ENCODE data around the gene MYMK.

- TF ChIP-seq, protein P1, sequence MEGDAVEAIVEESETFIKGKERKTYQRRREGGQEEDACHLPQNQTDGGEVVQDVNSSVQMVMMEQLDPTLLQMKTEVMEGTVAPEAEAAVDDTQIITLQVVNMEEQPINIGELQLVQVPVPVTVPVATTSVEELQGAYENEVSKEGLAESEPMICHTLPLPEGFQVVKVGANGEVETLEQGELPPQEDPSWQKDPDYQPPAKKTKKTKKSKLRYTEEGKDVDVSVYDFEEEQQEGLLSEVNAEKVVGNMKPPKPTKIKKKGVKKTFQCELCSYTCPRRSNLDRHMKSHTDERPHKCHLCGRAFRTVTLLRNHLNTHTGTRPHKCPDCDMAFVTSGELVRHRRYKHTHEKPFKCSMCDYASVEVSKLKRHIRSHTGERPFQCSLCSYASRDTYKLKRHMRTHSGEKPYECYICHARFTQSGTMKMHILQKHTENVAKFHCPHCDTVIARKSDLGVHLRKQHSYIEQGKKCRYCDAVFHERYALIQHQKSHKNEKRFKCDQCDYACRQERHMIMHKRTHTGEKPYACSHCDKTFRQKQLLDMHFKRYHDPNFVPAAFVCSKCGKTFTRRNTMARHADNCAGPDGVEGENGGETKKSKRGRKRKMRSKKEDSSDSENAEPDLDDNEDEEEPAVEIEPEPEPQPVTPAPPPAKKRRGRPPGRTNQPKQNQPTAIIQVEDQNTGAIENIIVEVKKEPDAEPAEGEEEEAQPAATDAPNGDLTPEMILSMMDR (IDR thresholded peaks at IDR 0.05), result no peak
- no peak for TF ChIP-seq POLR2A (IDR thresholded peaks at IDR 0.05)
These were observed 39.9 kb downstream of the MYMK start for GRCh38 chr9:133484671-133485437.
